ENCODE measurements around the gene SYT2. TPM values are rescaled to one million over a fixed set of nuclear protein-coding genes. Genes with fewer than 3 reads are reported as not detected.

Gene SYT2
- total RNA-seq, 1 experiment from 2014 or later: not detected

GRCh38 chr1:202603435-202603834 lies 106.8 kb downstream of the SYT2 start:
- Histone ChIP-seq H3K36me3 (ENCODE audit: control insufficient read depth in 1 of 2, insufficient read depth in 2 of 2, low read length in 2 of 2) (no peaks in the 10 kb centered on the region), H3K9me3 (ENCODE audit: control insufficient read depth in 1 of 2, insufficient read depth in 1 of 2, low read depth in 1 of 2, low read length in 2 of 2) (no peaks in the 10 kb centered on the region), H3K4me2 (ENCODE audit: low read length) (no peak overlapping the region), H3K27me3 (ENCODE audit: insufficient read depth, low read length) (no peaks in the 10 kb centered on the region), H2AFZ (ENCODE audit: low read depth, low read length, poor library complexity, severe bottlenecking) (no peak overlapping the region), H3K79me2 (ENCODE audit: insufficient read depth, low read length) (no peaks in the 10 kb centered on the region), H3K9ac (ENCODE audit: low read length) (no peak overlapping the region), H3K4me1 (ENCODE audit: control insufficient read depth in 1 of 2, insufficient read depth in 2 of 2, low read length in 2 of 2) (peaks cover 0 to 8% of the 10 kb centered on the region in 2 experiments; a peak in 1 of 4 replicates), H4K20me1 (ENCODE audit: insufficient read depth) (no peaks in the 10 kb centered on the region), H3K27ac (ENCODE audit: low read depth, low read length) (no peak overlapping the region), H3K4me3 (replicated peaks in 1 of 2; ENCODE audit: low read depth in 1 of 2, low read length in 2 of 2) (no peak overlapping the region), H3K9me2 (ENCODE audit: insufficient read depth) (no peaks in the 10 kb centered on the region)
- TF ChIP-seq FOSL1 (IDR thresholded peaks at IDR 0.05; ENCODE audit: low read depth): no peak
- no peak for TF ChIP-seq SP1 (IDR thresholded peaks at IDR 0.05; ENCODE audit: low read depth)
- TF ChIP-seq ELF1 (IDR thresholded peaks at IDR 0.05; ENCODE audit: borderline replicate concordance, low read depth): no peak
- no peak for TF ChIP-seq ZBTB33 (IDR thresholded peaks at IDR 0.05; ENCODE audit: extremely low read depth, insufficient replicate concordance, low read length)
- no peak for TF ChIP-seq RAD21 (IDR thresholded peaks at IDR 0.05; ENCODE audit: low read depth)
- no peak for TF ChIP-seq EZH2 (IDR thresholded peaks at IDR 0.05)
- no peak for TF ChIP-seq EZH2phosphoT487 (IDR thresholded peaks at IDR 0.05; ENCODE audit: borderline replicate concordance)
- TF ChIP-seq SIN3A (IDR thresholded peaks at IDR 0.05; ENCODE audit: low read depth): no peak
- TF ChIP-seq CTCF (IDR thresholded peaks at IDR 0.05 in 2 of 3, conservative IDR thresholded peaks at IDR 0.05 in 1 of 3; ENCODE audit: borderline replicate concordance in 1 of 3, insufficient read depth in 1 of 3, low read depth in 2 of 3, low read length in 2 of 3): no peak
- TF ChIP-seq REST (IDR thresholded peaks at IDR 0.05; ENCODE audit: low read depth): no peak
- no peak for TF ChIP-seq CBX3 (IDR thresholded peaks at IDR 0.05; ENCODE audit: low read depth)
- intact Hi-C loops (cut with micrococcal nuclease): no loop called here
- ChIA-PET RAD21 (ENCODE audit: low non-redundant PET in 1 of 2, low total read pairs in 2 of 2, uncharacterized antibody in 2 of 2, unreplicated experiment in 2 of 2) (no interaction called here), POLR2A (no interaction called here), CTCF (no interaction called here)
- DNase-seq (ENCODE audit: low read depth, low spot score) (no peak), ATAC-seq (no peak)
- no TSS peak for BruUV-seq (replicated peaks)
